B cell (primary cell): ENCODE results near the gene OSBP2. TPM values are rescaled to one million over a fixed set of nuclear protein-coding genes. Genes with fewer than 3 reads are reported as not detected.

Experiments used
- ATAC-seq: fragments of 200-7000 bp; cut with Tn5 transposase; one replicate; pipeline ENCODE4 v1.10.0; 2021; ENCODE audit warnings: low read depth, mild to moderate bottlenecking, moderate number of reproducible peaks, moderate library complexity
- CTCF ChIA-PET: fragments of 350-600 bp; sonication (Branson Sonifier 250); formaldehyde crosslinking; loops from one replicate; lab custom pipeline; 2021; ENCODE audit warnings: antibody characterized with exemption, inconsistent platforms; lab: Charles Lee
- POLR2A ChIA-PET: fragments of 350-600 bp; sonication (Branson Sonifier 250); formaldehyde crosslinking; loops from one replicate; lab custom pipeline; 2021; ENCODE audit warnings: antibody characterized with exemption; lab: Charles Lee
- DNase-seq: peaks from one replicate; pipeline ENCODE4 v3.0.0; 2013
- H2AFZ ChIP-seq: 2 replicates; pipeline ENCODE4 v1.6.1; 2012; ENCODE audit warnings: mild to moderate bottlenecking, low read depth, low read length; ENCODE audit not compliant: insufficient read depth, poor library complexity, severe bottlenecking
- H3K27ac ChIP-seq, 2 donors: 1 replicate in 1 of 2; 2 replicates in 1 of 2; pipeline ENCODE4 v1.5.1; 2012 to 2013; ENCODE audit warnings: low read length in 2 of 2, mild to moderate bottlenecking in 2 of 2, moderate library complexity in 1 of 2
- H3K27me3 ChIP-seq, 4 experiments: fragments of 200-600 bp in 1 of 4; sonication (generic) in 1 of 4; replicated peaks in 1 of 4; 1 replicate in 2 of 4; 2 replicates in 2 of 4; pipeline versions ENCODE4 v1.6.1 to v1.7.0; 2013 to 2016; ENCODE audit warnings: low read length in 3 of 4, mild to moderate bottlenecking in 2 of 4, mixed read lengths in 1 of 4, moderate library complexity in 1 of 4; ENCODE audit not compliant: insufficient read depth in 4 of 4, control insufficient read depth in 3 of 4; ENCODE audit errors: control extremely low read depth in 1 of 4
- H3K36me3 ChIP-seq, 2 experiments: replicated peaks in 1 of 2; 1 replicate in 1 of 2; 2 replicates in 1 of 2; pipeline versions ENCODE4 v1.6.1 to v1.7.1; 2013; ENCODE audit warnings: low read length in 1 of 2; ENCODE audit not compliant: insufficient read depth in 2 of 2, control insufficient read depth in 1 of 2; ENCODE audit errors: control extremely low read depth in 1 of 2, extremely low read depth in 1 of 2
- H3K4me1 ChIP-seq, 2 donors: fragments of 200-600 bp in 1 of 2; sonication (generic) in 1 of 2; 1 replicate in 1 of 2; 2 replicates in 1 of 2; pipeline versions ENCODE4 v1.5.1 to v1.6.1; 2013 to 2017; ENCODE audit warnings: low read length in 2 of 2; ENCODE audit not compliant: control insufficient read depth in 2 of 2, insufficient read depth in 2 of 2
- H3K4me2 ChIP-seq: replicated peaks from 2 replicates; pipeline ENCODE3; 2012; ENCODE audit warnings: mild to moderate bottlenecking, low read depth, low read length; ENCODE audit not compliant: poor library complexity, severe bottlenecking
- H3K4me3 ChIP-seq, 5 experiments: fragments of 200-600 bp in 1 of 5; sonication (generic) in 1 of 5; 1 replicate in 3 of 5; 2 replicates in 2 of 5; pipeline versions ENCODE4 v1.5.1 to v1.7.0; 2011 to 2016; ENCODE audit warnings: low read length in 4 of 5, mild to moderate bottlenecking in 4 of 5, low read depth in 2 of 5, control low read depth in 1 of 5, moderate library complexity in 1 of 5; ENCODE audit not compliant: insufficient read depth in 1 of 5; ENCODE audit errors: control extremely low read depth in 1 of 5, extremely low read depth in 1 of 5
- H3K79me2 ChIP-seq: fragments of 200-600 bp; sonication (generic); one replicate; pipeline ENCODE4 v1.6.0; 2016; ENCODE audit warnings: low read length; ENCODE audit not compliant: control insufficient read depth, insufficient read depth
- H3K9ac ChIP-seq: fragments of 200-600 bp; sonication (generic); 2 replicates; pipeline ENCODE4 v1.6.1; 2017; ENCODE audit warnings: mild to moderate bottlenecking, low read length, moderate library complexity
- H3K9me3 ChIP-seq, 3 donors: one replicate each; pipeline versions ENCODE4 v1.6.1 to v1.7.1; 2013; ENCODE audit warnings: low read length in 2 of 3; ENCODE audit not compliant: control insufficient read depth in 2 of 3, insufficient read depth in 1 of 3; ENCODE audit errors: control extremely low read depth in 1 of 3
- H4K20me1 ChIP-seq: 2 replicates; pipeline ENCODE4 v1.6.0; 2012; ENCODE audit warnings: mild to moderate bottlenecking, low read length; ENCODE audit not compliant: insufficient read depth, control insufficient read depth, poor library complexity, severe bottlenecking
- H3K27ac Mint-ChIP-seq: one replicate; pipeline ENCODE4 v1.8.0; 2021; ENCODE audit warnings: mixed read lengths
- H3K27me3 Mint-ChIP-seq: one replicate; pipeline ENCODE4 v1.8.0; 2021; ENCODE audit warnings: mixed read lengths
- H3K4me1 Mint-ChIP-seq: one replicate; pipeline ENCODE4 v1.8.0; 2021; ENCODE audit warnings: mixed read lengths
- H3K4me3 Mint-ChIP-seq: one replicate; pipeline ENCODE4 v1.8.0; 2021; ENCODE audit warnings: mixed read lengths
- H3K9me3 Mint-ChIP-seq: one replicate; pipeline ENCODE4 v1.8.0; 2022; ENCODE audit warnings: mixed read lengths; ENCODE audit not compliant: insufficient read depth
- EZH2 ChIP-seq: IDR thresholded peaks from 2 replicates; pipeline ENCODE4 v1.6.1; 2012; ENCODE audit warnings: borderline replicate concordance, low read depth, mild to moderate bottlenecking, moderate library complexity, low read length; ENCODE audit not compliant: insufficient read depth, poor library complexity, severe bottlenecking
- WGBS: methylation state at CpG from one replicate; pipeline ENCODE4 v1.1.5; 2013; ENCODE audit warnings: missing lambda C conversion rate; ENCODE audit not compliant: insufficient coverage; 5-methylcytosine and 5-hydroxymethylcytosine counted together
- intact Hi-C: fragments of 100-400 bp; cut with micrococcal nuclease; formaldehyde crosslinking; loops from one replicate; pipeline ENCODE4 v1.10.0; 2022
- polyA plus RNA-seq: library from polyadenylated mRNA; depleted of rRNA; stranded (reverse); fragments of >200 nt; gene quantifications from 2 replicates; pipeline ENCODE4 v1.2.3, GENCODE V29; 2012
- total RNA-seq, 2 donors: library from RNA; stranded (reverse); fragments of 120-200 nt in 1 of 2; gene quantifications; 1 replicate in 1 of 2; 2 replicates in 1 of 2; pipeline versions ENCODE4 v1.2.3 to v1.2.4, GENCODE V29; 2013 to 2022
- TF ChIP-seq, protein P1 (sequence below): fragments of 200-600 bp; IDR thresholded peaks from one replicate; pipeline ENCODE4 v1.8.0; 2022; ENCODE audit warnings: antibody characterized with exemption, mild to moderate bottlenecking

OSBP2 gene
- total and polyA plus RNA-seq, 2 donors (not counting 1 experiment from before 2014, with no cell fraction given): 0.10 to 1.0 TPM

DNA sequence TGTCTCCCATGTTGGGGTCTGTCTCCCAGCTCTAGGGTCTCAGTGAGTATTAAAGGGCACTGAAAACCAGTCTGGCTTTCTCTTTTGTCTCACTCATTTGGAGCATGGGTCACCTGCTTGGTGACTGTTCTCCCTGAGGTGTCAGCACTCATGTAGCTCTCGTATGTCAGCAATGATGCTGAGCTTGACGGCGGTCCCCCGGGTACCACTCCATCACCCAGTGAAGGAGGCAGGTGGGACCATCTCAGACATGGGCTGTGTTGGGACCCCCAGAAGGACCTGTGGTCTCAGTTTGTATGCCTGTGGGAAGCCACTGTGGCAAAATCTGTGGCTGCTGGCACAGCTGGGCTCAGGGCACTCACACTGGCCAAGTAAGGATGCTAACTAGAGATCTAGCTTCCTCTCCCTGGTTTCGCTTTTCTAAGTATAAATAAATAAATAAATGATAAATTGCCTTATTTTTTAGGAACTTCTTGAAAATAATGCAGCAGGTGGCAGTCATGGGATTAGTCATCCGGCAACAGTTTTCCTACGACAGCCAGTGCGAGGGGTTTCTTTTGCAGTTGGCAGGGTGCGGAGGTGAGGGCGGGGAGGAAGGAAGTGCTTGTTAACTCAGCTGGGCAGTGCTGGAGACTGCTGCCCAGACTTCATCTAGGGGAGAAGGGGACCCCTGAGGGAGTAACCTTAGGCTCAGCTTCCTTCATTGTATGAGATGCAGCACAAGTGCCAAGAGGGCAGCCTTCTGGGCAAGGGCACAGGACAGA lies 48.8 kb downstream of the OSBP2 start:
- Mint-ChIP-seq H3K27ac (no peak overlapping the region), H3K27me3 (peaks cover 22% of the 10 kb centered on the region), H3K4me3 (no peak overlapping the region), H3K9me3 (no peaks in the 10 kb centered on the region), H3K4me1 (peaks cover 3% of the 10 kb centered on the region)
- Histone ChIP-seq H3K27ac (no peak overlapping the region), H3K27me3 (peaks cover 0 to 5% (median 0%) of the 10 kb centered on the region in 4 experiments), H3K36me3 (no peaks in the 10 kb centered on the region), H3K4me3 (no peak overlapping the region), H3K4me2 (no peak overlapping the region), H4K20me1 (no peaks in the 10 kb centered on the region), H3K9me3 (no peaks in the 10 kb centered on the region), H3K79me2 (no peaks in the 10 kb centered on the region), H3K9ac (no peak overlapping the region), H2AFZ (no peak overlapping the region), H3K4me1 (peaks cover 4 to 8% of the 10 kb centered on the region in 2 donors)
- no peak for ATAC-seq
- ChIA-PET POLR2A (no interaction called here), CTCF (no interaction called here)
- 28% methylated on average over 9 of the region's 10 CpGs for WGBS
- no peak for TF ChIP-seq EZH2
- TF ChIP-seq, protein P1, sequence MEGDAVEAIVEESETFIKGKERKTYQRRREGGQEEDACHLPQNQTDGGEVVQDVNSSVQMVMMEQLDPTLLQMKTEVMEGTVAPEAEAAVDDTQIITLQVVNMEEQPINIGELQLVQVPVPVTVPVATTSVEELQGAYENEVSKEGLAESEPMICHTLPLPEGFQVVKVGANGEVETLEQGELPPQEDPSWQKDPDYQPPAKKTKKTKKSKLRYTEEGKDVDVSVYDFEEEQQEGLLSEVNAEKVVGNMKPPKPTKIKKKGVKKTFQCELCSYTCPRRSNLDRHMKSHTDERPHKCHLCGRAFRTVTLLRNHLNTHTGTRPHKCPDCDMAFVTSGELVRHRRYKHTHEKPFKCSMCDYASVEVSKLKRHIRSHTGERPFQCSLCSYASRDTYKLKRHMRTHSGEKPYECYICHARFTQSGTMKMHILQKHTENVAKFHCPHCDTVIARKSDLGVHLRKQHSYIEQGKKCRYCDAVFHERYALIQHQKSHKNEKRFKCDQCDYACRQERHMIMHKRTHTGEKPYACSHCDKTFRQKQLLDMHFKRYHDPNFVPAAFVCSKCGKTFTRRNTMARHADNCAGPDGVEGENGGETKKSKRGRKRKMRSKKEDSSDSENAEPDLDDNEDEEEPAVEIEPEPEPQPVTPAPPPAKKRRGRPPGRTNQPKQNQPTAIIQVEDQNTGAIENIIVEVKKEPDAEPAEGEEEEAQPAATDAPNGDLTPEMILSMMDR: no peak
- intact Hi-C loops: no loop called here
- no peak for DNase-seq

DNA sequence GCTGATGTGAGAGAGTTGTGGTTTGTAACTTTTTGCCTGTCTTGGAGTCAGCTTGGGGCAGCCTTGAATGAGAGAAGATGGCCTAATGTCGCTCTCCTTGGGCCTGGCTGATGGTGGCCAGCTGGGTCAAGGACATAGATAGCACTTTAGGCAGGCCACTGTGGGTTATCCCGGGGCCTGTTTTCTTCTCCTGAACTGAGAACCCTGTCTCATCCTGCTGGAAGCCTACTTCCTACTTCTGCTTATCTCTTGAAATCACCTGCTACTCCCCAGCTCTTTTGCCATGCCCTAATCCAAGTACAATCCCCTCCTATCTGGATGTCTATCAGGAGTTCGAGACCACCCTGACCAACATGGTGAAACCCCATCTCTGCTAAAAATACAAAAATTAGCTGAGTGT lies 49.5 kb downstream of the OSBP2 start:
- Histone ChIP-seq H3K4me2 (no peak overlapping the region), H3K79me2 (no peaks in the 10 kb centered on the region), H3K9me3 (no peaks in the 10 kb centered on the region), H2AFZ (no peak overlapping the region), H3K4me3 (no peak overlapping the region), H3K9ac (no peak overlapping the region), H3K4me1 (peaks cover 4 to 8% of the 10 kb centered on the region in 2 donors), H3K36me3 (no peaks in the 10 kb centered on the region), H3K27ac (no peak overlapping the region), H3K27me3 (peaks cover 0 to 5% (median 0%) of the 10 kb centered on the region in 4 experiments), H4K20me1 (no peaks in the 10 kb centered on the region)
- H3K4me1 Mint-ChIP-seq: peaks cover 3% of the 10 kb centered on the region
- no peak overlapping the region for H3K27ac Mint-ChIP-seq
- no peak overlapping the region for H3K4me3 Mint-ChIP-seq
- H3K27me3 Mint-ChIP-seq: peaks cover 17% of the 10 kb centered on the region
- ATAC-seq (no peak), DNase-seq (no peak)
- ChIA-PET CTCF (interaction anchor here (1.4 kb wide), 1 partner anchor 10 kb away, joined by 3 read pairs; no protein-coding TSS in a partner anchor), POLR2A (no interaction called here)
- WGBS: 46% methylated on average over 2 of the region's 3 CpGs
- intact Hi-C loops: no loop called here
- TF ChIP-seq, protein P1: no peak
- no peak for TF ChIP-seq EZH2
- H3K9me3 Mint-ChIP-seq: no peaks in the 10 kb centered on the region
